ENCODE data around the gene RPEL1. TPM values are rescaled to one million over a fixed set of nuclear protein-coding genes. Genes with fewer than 3 reads are reported as not detected.
"Not testable (repeated sequence)": the region's sequence is repeated elsewhere in the genome, so short reads cannot be mapped to it uniquely, and the experiment has no call there.

Gene RPEL1
- polyA plus RNA-seq, 1 donor: 0.18 TPM

DNA sequence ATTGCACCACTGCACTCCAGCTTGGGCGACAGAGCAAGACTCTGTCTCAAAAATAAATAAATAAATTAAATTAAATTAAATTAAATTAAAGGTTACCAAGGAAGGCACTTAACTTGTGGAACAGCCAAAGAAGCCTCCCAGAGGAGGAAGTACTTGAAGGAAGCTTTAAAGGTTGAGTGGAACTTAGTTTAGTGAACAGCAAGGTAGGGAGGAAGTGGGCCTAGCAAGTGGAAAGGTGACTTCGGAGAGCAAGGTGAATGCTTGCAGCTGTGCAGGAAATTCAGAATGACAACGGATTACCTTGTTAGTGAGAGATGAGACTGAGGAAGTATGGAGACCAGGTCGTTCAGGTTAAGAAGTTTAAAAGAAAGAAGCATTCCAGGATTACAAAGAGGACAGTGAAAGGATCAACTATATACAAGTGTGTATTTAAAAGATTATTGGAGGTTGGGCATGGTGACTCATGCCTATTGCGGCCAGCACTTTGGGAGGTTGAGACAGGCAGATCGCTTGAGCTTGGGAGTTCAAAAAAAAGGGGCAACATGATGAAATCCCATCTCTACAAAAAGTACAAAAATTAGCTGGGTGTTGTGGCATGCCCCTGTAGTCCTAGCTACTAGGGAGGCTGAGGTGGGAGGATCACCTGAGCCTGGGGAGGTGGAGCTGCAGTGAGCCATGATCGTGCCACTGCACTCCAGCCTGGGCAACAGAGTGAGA lies 12.8 kb upstream of the RPEL1 start:
- DNase-seq: no peak

GRCh38 chr10:103235775-103236174 lies 9.9 kb upstream of the RPEL1 start:
- DNase-seq: no peak

DNA sequence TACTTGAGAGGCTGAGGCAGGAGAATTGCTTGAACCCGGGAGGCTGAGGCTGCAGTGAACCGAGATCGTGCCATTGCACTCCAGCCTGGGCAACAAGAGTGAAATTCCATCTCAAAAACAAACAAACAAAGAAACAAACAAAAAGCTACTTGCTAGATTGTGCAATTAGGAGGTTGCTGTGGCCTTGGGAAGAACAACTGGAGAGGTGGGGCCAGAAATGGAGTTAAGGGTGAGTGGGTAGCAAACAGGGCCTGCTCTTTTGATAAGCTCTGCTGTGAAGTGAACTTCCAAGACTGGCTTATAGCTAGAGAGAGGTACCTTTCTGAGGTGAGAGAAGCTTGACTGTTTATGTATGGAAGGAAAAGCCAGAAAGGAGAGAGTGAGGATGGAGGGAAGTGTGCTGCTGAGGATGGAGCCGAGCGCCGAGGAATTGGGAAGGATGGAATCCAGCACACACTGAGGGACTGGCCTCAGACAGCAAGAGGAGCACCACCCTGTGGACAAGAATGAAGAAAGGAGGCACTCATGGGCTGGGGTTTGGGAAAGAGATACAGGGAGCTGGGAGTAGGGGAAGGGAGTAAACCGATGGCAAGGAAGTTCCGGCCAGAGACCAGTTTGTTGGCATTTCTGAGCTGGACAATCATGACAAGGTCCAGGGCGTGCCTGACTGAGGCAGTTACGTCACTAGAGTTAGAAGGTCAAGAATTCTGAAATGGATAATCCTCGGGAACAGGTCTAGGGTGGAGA lies 7.0 kb upstream of the RPEL1 start:
- no peak for DNase-seq

GRCh38 chr10:103241262-103242011 lies 4.2 kb upstream of the RPEL1 start:
- DNase-seq: no peak

- DNase-seq: peak; percentile 74
Measured at GRCh38 chr10:103244666-103245271, 918 bp upstream of the RPEL1 start.

GRCh38 chr10:103246324-103246723 lies 637 bp downstream of the RPEL1 start:
- no peak for DNase-seq

- no peak for DNase-seq
Measured at GRCh38 chr10:103254113-103254512, 8.4 kb downstream of the RPEL1 start.

DNA sequence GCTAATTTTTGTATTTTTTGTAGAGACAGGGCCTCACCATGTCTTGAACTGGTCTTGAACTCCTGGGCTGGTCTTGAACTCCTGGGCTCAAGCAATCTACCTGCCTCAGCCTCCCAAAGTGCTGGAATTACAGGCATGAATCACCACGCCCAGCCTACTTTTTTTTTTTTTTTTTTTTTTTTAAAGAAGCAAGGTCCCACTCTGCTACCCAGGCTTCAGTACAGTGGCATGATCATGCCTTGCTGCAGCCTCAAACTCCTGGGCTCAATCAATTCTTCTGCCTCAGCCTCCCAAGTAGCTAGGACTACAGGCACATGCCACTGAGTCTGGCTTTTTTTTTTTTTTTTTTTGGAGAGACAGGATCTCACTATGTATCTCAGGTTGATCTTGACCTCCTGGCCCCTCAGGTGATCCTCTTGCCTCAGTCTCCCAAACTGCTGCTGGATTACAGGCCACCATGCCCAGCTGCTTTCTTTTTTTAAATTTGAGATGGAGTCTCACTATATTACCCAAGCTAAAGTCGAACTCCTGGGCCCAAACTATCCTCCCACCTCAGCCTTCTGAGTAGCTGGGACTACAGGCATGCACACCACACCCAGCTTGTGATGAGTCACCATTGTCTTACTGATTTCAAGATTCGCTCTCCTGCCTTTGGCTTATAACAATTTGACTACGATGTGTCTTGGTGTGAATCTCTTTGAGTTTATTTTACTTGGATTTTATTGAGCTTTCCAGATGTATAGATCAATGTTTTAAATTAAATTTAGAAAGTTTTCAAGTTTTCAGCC lies 9.0 kb downstream of the RPEL1 start:
- no peak for DNase-seq

GRCh38 chr10:103256613-103257012 lies 10.9 kb downstream of the RPEL1 start:
- DNase-seq: no peak

GRCh38 chr10:103257812-103258211 lies 12.1 kb downstream of the RPEL1 start:
- DNase-seq: no peak

DNA sequence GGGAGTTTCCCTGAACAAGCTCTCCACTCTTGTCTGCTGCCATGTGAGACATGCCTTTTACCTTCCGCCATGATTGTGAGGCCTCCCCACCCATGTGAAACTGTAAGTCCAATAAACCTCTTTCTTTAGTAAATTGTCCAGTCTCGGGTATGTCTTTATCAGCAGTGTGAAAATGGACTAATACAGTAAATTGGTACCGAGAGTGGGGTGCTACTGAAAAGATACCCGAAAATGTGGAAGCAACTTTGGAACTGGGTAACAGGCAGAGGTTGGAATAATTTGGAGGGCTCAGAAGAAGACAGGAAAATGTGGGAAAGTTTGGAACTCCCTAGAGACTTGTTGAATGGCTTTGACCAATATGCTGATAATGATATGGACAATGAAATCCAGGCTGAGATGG lies 13.2 kb downstream of the RPEL1 start:
- DNase-seq: not testable (repeated sequence)

DNA sequence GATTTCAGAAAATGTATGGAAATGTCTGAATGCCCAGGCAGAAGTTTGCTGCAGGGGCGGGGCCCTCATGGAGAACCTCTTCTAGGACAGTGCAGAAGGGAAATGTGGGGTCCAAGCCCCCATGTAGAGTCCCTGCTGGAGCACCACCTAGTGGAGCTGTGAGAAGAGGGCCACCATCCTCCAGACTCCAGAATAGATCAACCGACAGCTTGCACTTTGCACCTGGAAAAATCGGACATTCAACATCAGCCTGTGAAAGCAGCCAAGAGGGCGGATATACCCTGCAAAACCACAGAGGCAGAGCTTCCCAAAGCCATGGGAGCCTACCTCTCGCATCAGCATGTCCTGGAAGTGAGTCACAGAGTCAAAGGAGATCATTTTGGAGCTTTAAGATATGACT lies 14.3 kb downstream of the RPEL1 start:
- no peak for DNase-seq

DNA sequence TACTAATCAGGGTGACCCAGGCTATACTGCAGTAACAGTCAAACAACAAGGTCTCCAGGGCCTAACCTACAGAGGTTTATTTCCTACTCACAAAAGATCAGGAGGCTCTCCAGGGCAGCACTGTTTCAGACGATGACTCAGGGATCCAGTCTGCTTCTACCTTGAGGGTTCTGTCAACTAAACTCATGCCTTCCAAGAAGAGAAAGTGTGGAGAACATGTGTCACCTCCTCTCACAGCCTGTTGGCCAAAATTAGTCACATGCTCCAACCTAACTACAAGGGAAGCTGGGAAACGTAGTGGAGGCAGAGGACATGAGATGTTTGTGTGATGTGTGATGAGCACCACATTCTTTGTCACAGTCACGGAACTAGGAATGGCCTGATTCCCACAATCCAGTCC lies 16.5 kb downstream of the RPEL1 start:
- DNase-seq: no peak

DNA sequence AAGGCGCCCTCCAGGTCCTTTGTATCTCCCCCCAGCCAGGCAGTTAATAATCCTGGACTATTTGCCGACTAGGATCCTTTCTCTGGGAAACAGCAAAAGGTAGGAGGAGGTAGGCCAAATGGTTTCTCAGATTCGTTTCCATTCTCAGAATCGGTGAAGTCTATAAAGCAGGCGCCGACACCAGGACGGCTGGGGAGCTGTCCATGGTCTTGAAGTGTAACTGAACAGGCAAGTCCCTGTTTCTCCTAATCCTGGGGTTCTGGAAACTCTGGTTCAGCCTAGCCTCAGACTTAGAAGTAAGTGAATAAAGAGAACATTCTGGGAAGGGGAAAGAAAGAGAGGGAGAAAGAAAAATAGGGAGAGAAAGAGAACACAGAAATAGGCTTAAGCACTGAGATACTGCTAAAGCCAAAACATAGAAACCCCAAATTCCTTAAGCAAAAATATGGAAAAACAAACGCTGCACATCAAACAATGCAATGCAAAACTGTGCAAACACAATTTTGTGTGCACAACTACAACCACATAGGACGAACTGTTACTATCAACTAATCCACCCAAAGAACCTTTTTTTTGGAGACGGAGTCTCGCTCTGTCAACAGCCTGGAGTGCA lies 20.1 kb downstream of the RPEL1 start:
- peak; percentile 86 for DNase-seq

GRCh38 chr10:103273041-103273441 lies 27.4 kb downstream of the RPEL1 start:
- no peak for DNase-seq

- no peak for DNase-seq
Measured at GRCh38 chr10:103276251-103276895, 30.7 kb downstream of the RPEL1 start.

- DNase-seq: peak; percentile 63
Measured at GRCh38 chr10:103276896-103277712, 31.4 kb downstream of the RPEL1 start, which contains the start of gene INA. TSS of gene INA (plus strand) at chr10:103277138. CDS start at chr10:103277212, 74 bp downstream.

DNA sequence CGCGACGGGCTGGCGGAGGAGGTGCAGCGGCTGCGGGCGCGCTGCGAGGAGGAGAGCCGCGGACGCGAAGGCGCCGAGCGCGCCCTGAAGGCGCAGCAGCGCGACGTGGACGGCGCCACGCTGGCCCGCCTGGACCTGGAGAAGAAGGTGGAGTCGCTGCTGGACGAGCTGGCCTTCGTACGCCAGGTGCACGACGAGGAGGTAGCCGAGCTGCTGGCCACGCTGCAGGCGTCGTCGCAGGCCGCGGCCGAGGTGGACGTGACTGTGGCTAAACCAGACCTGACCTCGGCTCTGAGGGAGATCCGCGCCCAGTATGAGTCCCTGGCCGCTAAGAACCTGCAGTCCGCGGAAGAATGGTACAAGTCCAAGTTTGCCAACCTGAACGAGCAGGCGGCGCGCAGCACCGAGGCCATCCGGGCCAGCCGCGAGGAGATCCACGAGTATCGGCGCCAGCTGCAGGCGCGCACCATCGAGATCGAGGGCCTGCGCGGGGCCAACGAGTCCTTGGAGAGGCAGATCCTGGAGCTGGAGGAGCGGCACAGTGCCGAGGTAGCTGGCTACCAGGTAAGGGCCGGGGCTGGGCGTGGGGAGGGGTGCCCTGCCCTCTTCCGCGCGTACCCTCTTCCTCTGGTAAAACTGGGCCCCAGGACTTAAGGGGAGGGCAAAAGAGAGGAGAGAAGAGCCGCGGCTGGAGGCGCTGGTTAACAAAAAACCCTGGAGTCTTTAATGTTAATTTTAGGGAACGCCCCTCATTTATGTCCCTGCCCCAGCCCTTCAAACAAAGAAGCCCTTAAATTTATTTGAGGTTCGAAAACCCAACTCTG lies 32.2 kb downstream of the RPEL1 start:
- no peak for DNase-seq

- no peak for DNase-seq
Measured at GRCh38 chr10:103278537-103278823, 32.8 kb downstream of the RPEL1 start.
